Stimulated activated naive CD8-positive, alpha-beta T cell treated with anti-CD3 and anti-CD28 coated beads, Interleukin-15, amount 100 ng/mL, for 72 hours (primary cell): ENCODE results near the gene E2F3.
A peak's percentile ranks its signal among the peaks of the same experiment; 100 is the strongest.

Experiments
- ATAC-seq: fragments of 150-1000 bp; cut with Tn5 transposase; 2 replicates; pipeline ENCODE4 v1.10.0; 2021; ENCODE audit warnings: mild to moderate bottlenecking, moderate library complexity
- DNase-seq, 2 donors: peaks; one replicate each; pipeline ENCODE4 v3.0.0; 2021 to 2022
- H3K27ac Mint-ChIP-seq, 2 donors: one replicate each; pipeline ENCODE4 v1.8.0; 2022; ENCODE audit warnings: mild to moderate bottlenecking in 2 of 2, mixed read lengths in 2 of 2, moderate library complexity in 2 of 2
- H3K27me3 Mint-ChIP-seq: one replicate; pipeline ENCODE4 v1.8.0; 2022; ENCODE audit warnings: mixed read lengths
- H3K4me1 Mint-ChIP-seq: one replicate; pipeline ENCODE4 v1.8.0; 2022; ENCODE audit warnings: mild to moderate bottlenecking, mixed read lengths
- H3K4me3 Mint-ChIP-seq, 2 donors: one replicate each; pipeline ENCODE4 v1.8.0; 2022; ENCODE audit warnings: mild to moderate bottlenecking in 2 of 2, mixed read lengths in 2 of 2, moderate library complexity in 1 of 2
- H3K9me3 Mint-ChIP-seq, 2 donors: one replicate each; pipeline ENCODE4 v1.8.0; 2022; ENCODE audit warnings: mixed read lengths in 2 of 2

E2F3 gene

DNA sequence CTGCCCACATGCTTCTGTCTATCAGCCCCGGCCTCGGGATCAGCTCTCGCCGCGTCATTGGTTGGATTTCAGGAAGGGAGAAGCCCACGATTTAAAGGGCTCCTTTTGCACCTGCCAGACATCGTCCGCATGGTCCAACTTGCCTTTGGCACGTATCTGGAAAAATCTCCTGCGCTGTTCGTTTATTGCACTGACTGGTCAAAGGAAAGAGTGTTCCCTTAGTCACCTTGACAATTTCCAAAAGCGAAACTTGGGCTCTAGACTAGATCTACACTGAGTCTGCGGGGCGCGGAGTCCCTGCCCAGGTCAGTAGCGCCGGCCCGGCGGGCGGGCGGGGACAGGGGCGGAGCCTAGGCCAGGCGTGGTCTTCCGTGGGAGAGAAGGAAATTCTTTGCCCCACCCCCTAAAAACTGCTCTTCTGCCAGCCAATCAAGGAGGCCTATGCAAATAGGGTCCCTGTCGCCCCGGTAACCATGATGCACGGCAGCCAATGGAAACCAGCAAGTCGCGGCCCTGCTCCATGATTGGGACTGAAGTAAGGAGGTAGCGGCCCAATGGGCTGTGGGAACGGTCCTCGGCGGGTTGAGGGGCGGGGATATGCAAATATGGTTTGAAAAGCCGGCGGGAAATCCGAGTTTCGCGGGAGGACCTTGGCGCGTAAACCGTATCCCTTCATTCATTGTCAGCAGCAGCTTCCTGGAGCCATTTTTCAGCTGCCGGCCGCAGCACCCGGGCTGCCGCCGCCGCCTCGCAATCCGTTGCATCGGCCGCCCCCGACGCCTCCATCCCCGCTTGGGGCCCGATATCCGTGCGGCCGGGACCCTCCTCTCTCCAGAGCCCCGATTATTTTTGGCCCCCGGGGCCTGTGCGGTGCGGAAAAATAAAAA, at the start of gene E2F3:
E2F3 (plus strand) TSS at position 675 of the 887 bp plus-strand sequence. CDS start 354 bp downstream, outside the sequence.
- Mint-ChIP-seq H3K27ac (peak within 1 kb of the TSS; percentile 100), H3K27me3 (no peaks in the 10 kb centered on the region), H3K4me3 (peak within 1 kb of the TSS; percentile 89 to 100), H3K9me3 (no peaks in the 10 kb centered on the region), H3K4me1 (peaks cover 21% of the 10 kb centered on the region)
- DNase-seq, result peak; percentile 97 to 99
- peak; percentile 81 for ATAC-seq

DNA sequence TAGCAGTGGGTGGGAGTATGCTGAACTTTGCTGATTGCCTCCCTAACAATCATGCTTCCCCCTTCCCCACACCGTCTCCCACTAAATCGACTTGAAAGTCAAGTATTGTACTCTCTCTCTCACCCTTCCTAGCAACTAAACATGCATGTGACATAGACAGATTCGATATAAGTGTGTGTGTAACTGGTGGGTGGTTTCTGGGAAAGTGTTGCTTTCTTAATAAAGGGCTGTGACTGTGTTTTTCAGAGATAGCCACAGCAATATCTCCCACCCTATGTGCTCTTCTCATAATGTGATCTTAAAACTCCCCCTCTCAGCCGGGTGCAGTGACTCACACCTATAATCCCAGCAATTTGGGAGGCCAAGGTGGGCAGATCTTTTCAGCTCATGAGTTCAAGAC, 49.3 kb upstream of the E2F3 start:
- peak; percentile 46 for ATAC-seq
- H3K9me3 Mint-ChIP-seq, result peaks cover 4 to 36% of the 10 kb centered on the region in 2 donors
- H3K4me1 Mint-ChIP-seq, result peaks cover under 1% of the 10 kb centered on the region
- no peak overlapping the region for H3K4me3 Mint-ChIP-seq
- peak overlapping the region in 1 of 2 donors; percentile 34 for H3K27ac Mint-ChIP-seq
- DNase-seq, result no peak
- H3K27me3 Mint-ChIP-seq, result no peaks in the 10 kb centered on the region

DNA sequence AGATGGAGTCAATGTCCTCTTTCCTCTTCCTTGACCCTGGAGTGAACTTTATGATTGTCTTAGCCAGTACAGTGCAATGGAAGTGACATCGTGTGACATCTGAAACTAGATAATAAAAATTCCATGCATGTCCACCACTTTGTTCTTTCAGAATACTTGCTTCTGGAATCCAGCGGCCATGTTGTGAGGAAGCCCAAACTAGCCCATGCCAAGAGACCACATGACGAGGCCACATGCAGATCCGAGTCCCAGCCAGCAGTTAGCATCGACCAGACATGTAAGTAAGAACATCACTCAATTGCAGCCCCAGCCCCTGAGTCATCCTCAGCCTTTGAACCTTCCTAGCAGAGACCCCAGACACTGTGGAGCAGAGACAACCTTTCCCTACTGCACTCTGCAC, 48.5 kb upstream of the E2F3 start:
- Mint-ChIP-seq H3K4me3 (no peak overlapping the region), H3K9me3 (peaks cover 4 to 30% of the 10 kb centered on the region in 2 donors), H3K4me1 (no peaks in the 10 kb centered on the region), H3K27ac (no peak overlapping the region), H3K27me3 (no peaks in the 10 kb centered on the region)
- DNase-seq (no peak), ATAC-seq (no peak)

DNA sequence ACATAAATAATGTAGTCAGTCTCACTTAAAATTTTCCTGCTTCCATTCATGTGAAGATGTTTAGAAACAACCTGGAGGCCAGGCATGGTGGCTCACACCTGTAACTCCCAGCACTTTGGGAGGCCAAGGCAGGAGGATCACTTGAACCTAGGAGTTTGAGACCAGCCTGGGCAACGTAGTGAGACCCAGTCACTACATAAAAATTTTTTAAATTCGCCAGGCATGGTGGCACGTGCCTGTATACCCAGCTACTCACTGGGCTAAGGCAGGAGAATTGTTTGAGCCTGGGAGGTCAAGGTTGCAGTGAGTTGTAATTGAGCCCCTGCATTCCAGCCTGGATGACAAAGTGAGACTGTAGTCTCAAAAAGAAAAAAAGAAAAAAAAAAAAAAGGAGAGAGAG, 47.3 kb upstream of the E2F3 start:
- Mint-ChIP-seq H3K4me1 (no peaks in the 10 kb centered on the region), H3K9me3 (peaks cover 4 to 29% of the 10 kb centered on the region in 2 donors), H3K4me3 (no peak overlapping the region), H3K27me3 (no peaks in the 10 kb centered on the region), H3K27ac (no peak overlapping the region)
- ATAC-seq, result no peak
- DNase-seq, result no peak

DNA sequence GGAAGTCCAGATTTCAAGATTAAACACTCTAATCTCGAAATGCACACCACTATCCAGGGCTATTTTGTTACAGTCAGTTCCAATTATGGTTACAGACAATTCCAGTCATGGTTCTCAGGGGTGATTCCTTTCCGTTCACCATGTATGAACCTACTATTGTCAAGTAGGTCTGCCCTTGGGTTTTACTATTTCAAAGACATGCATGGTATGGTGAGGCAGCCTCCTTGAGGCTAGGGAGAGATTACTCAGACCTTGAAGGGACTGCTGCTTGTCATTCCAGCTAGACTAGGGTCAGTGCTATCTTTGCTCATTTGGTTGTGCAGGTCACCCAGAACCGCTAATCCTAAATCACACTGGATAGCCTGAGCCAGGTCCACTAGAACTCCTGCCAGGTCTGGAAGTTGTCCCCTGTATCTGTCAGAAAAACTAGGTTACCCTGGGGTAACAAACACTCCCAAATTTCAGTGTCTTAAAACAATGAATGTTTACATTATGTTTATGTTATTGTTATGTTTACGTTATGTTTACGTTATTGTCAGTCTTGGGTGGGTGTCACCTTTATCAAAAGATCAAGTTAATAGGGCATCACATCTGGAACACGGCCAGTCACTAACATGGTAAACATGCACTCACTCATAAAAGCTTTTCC, 41.1 kb upstream of the E2F3 start:
- no peak overlapping the region for H3K4me3 Mint-ChIP-seq
- DNase-seq (no peak), ATAC-seq (no peak)
- no peak overlapping the region for H3K27ac Mint-ChIP-seq
- H3K9me3 Mint-ChIP-seq, result peaks cover 12 to 13% of the 10 kb centered on the region in 2 donors
- H3K27me3 Mint-ChIP-seq, result no peaks in the 10 kb centered on the region
- H3K4me1 Mint-ChIP-seq, result peaks cover 9% of the 10 kb centered on the region

DNA sequence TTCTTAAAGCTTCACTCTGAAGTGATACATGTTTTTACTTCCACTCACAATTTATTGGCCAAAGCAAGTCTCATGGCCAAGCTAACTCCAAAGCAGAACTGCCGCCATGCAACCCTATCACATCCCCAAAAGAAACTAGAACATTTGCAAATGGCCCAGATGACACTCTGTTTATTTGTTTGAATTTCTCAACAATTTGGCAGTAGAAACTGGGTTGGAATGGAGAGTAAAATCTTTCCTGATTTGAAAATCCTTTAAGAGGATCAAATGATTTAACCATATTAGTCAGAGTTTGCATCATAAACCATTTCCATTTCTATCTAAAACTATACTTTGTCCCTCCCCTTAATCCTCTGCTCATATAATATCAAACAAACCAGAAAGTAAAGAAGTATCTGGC, 39.1 kb upstream of the E2F3 start:
- no peaks in the 10 kb centered on the region for H3K27me3 Mint-ChIP-seq

DNA sequence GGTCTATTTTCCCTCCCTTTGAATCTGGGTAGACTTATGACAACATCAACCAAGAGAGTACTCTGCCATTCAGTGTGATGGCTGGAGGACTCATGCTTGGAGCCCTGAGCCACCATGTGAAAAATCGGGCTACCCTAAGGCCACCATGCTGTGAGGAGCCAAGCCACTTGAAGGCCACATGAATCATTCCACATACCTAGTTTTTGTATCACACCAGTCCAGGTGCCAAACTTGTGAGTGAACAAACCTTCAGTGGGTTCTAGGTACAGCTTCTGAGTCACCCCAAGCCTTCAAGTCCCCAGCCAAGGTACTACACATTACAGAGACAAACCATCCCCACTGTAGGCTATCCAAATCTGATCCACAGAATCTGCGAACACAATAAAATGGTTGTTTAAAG, 37.4 kb upstream of the E2F3 start:
- Mint-ChIP-seq H3K27ac (no peak overlapping the region), H3K4me1 (peaks cover 47% of the 10 kb centered on the region), H3K4me3 (no peak overlapping the region), H3K27me3 (no peaks in the 10 kb centered on the region), H3K9me3 (peaks cover 0 to 9% of the 10 kb centered on the region in 2 donors)
- DNase-seq, result no peak
- peak; percentile 49 for ATAC-seq

More for the DNA sequence above, 39.1 kb upstream of the E2F3 start:
- Mint-ChIP-seq H3K4me3 (no peak overlapping the region), H3K4me1 (peaks cover 30% of the 10 kb centered on the region), H3K9me3 (peaks cover 0 to 9% of the 10 kb centered on the region in 2 donors), H3K27ac (no peak overlapping the region)
- DNase-seq (no peak), ATAC-seq (no peak)

DNA sequence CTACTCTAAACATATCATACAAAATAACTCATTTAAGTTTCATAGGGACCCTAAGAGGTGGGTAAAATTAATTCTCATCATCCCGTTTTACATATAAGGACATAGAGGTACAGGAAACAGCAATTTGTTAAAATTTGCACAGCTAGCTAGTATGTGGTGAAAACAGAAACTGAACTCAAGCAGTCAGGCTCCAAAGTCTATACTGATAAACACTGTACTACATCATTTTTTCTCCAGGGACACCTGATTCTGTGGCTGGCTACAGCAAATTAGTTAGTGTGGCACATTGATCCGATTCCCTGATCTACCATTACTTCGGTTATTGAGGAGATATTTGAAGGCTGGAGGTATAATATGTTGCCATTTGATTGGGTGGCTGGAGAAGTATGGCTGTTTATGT, 36.2 kb upstream of the E2F3 start:
- peaks cover 0 to 18% of the 10 kb centered on the region in 2 donors for H3K9me3 Mint-ChIP-seq
- peak overlapping the region; percentile 72 to 76 for H3K4me3 Mint-ChIP-seq
- H3K4me1 Mint-ChIP-seq, result peaks cover 56% of the 10 kb centered on the region
- H3K27me3 Mint-ChIP-seq, result no peaks in the 10 kb centered on the region
- peak; percentile 66 for ATAC-seq
- DNase-seq, result peak in 1 of 2 donors; percentile 2
- H3K27ac Mint-ChIP-seq, result peak overlapping the region; percentile 69 to 90

DNA sequence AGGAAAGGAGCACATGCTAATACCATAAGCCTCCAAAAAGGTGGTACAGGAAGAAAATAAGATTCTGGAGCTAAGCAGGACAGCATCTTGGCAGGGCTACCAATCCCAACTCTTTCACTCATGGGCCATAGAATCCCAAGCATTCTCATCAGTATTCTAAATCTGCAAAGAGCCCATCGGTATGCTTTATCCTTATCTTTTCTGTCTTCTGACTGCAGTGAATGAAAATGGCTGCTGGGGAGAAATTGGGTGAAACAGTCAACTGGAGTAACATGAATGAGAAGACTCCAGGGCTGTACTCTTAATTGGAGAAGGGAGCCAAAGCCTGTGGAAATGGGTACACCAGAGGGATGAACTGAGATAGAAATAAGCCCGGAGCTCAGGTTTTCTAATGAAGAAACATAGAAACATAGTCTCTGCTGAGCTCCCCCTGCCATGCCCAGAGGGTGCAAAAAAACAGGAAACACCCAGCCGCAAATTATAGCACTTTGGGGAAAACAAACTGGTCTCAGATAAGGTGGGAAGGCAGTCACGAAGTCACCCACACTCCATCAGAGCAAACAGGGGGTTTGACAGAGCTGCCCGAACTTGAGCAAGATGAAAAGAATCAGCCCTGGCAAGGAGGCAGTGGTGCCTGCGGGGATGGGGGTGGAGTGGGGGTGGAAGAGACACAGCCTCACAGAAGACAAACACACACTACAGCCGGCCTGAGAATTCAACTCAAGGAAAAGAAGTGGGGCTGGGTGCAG, 35.4 kb upstream of the E2F3 start:
- H3K9me3 Mint-ChIP-seq, result peaks cover 0 to 22% of the 10 kb centered on the region in 2 donors
- peak overlapping the region; percentile 90 to 94 for H3K27ac Mint-ChIP-seq
- H3K4me1 Mint-ChIP-seq, result peaks cover 61% of the 10 kb centered on the region
- ATAC-seq, result peak; percentile 63
- peak overlapping the region; percentile 72 to 76 for H3K4me3 Mint-ChIP-seq
- DNase-seq, result peak; percentile 21 to 33
- H3K27me3 Mint-ChIP-seq, result no peaks in the 10 kb centered on the region

DNA sequence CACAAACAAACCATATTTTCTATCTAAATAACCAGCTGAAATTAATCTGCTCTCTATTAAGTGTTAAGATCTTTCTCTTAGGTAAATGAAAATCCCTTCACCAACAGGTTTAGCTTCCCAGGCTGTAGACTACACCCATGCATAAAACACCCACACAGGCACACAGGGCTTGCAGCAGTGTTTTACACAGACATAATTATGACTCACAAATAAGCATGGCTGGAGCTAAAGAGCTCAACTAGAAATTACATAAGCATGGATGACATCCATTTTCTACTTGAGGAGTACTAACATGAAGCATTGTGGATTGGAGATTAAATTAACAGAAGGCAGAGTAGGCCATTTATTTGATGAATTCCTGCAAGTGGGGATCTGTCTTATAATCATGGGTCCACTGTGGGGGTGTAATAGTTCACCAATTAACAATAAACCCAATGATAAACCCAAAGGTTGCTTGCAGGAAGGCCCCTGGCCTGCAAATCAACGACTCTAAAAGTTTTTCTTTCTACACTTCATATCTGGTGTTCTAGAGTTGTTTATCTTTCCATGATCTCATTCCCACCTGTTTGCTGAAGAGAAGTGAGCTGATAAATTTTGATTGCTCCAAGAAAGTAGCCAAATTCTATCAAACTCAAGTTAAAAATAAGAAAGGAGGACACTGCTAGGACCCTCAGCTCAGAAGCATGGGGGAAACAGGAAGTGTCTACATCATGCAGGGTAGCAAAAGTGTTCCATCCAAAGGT, 33.8 kb upstream of the E2F3 start:
- DNase-seq, result no peak
- peak; percentile 60 for ATAC-seq
- peak overlapping the region; percentile 55 to 85 for H3K27ac Mint-ChIP-seq
- peak overlapping the region; percentile 20 to 53 for H3K4me3 Mint-ChIP-seq
- peaks cover 61% of the 10 kb centered on the region for H3K4me1 Mint-ChIP-seq
- H3K27me3 Mint-ChIP-seq, result no peaks in the 10 kb centered on the region
- peaks cover 0 to 29% of the 10 kb centered on the region in 2 donors for H3K9me3 Mint-ChIP-seq

DNA sequence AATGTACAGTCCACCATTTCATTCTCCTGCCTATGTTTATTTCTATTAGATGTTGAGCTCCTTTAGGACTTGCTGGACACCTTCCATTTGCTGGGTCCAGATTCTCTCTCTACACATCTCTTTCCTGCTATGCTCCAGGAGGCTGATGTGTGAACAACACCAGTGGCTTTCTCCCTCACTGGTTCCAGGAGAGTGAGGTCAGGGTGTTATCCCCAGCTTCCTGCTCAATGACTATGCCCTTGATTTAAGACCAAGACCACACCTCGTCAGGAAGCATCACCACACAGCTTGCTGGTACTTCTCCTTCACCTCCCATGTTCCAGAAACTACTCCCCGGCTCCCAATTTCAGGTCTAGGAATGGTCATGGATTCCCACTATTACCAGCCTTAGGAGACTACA, 31.3 kb upstream of the E2F3 start:
- H3K27ac Mint-ChIP-seq, result peak overlapping the region; percentile 21 to 75
- H3K4me1 Mint-ChIP-seq, result peaks cover 54% of the 10 kb centered on the region
- DNase-seq, result no peak
- H3K4me3 Mint-ChIP-seq, result no peak overlapping the region
- no peaks in the 10 kb centered on the region for H3K27me3 Mint-ChIP-seq
- H3K9me3 Mint-ChIP-seq, result peaks cover 0 to 25% of the 10 kb centered on the region in 2 donors
- no peak for ATAC-seq

DNA sequence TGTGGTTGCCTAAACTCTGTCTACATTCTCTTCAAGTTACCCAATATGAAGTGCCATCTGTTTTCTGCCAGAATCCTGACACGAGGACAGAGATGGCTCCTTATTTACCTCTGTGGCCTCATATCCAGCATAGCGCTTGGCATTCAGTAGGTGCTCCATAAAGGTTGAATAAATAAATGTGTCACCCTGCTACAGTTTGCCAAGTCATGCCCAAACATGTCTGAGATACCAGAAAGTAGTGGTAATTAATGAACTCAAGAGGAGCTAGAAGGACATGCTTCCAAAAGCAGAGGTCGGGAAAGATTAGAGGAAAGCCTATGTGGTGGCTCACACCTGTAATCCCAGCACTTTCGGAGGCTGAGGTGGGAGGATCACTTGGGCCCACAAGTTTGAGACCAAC, 30.9 kb upstream of the E2F3 start:
- Mint-ChIP-seq H3K4me1 (peaks cover 50% of the 10 kb centered on the region), H3K27me3 (no peaks in the 10 kb centered on the region), H3K27ac (peak overlapping the region in 1 of 2 donors; percentile 21), H3K9me3 (peaks cover 0 to 25% of the 10 kb centered on the region in 2 donors), H3K4me3 (no peak overlapping the region)
- no peak for DNase-seq
- no peak for ATAC-seq

DNA sequence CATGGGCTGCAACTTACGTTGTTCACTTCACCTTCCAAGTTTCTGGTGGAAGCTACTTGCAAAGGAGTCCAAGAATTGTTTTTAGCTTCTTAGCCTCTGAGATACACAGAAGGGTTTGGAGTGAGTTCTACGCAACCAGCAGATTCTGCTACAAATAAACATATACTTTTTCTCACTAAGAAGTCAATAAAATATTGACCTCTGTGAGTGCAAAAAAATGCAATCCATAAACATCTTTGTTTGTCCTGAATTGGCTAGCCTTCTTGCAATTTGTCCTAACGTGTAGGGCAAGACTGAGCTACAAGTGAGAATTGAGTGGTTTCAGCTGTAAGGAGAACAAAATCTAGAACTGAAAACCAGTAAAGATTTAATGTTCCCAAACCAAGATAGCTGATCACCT, 26.2 kb upstream of the E2F3 start:
- no peaks in the 10 kb centered on the region for H3K27me3 Mint-ChIP-seq
- ATAC-seq (no peak), DNase-seq (no peak)
- peaks cover 0 to 16% of the 10 kb centered on the region in 2 donors for H3K9me3 Mint-ChIP-seq
- no peak overlapping the region for H3K4me3 Mint-ChIP-seq
- H3K27ac Mint-ChIP-seq, result no peak overlapping the region
- peaks cover 21% of the 10 kb centered on the region for H3K4me1 Mint-ChIP-seq

DNA sequence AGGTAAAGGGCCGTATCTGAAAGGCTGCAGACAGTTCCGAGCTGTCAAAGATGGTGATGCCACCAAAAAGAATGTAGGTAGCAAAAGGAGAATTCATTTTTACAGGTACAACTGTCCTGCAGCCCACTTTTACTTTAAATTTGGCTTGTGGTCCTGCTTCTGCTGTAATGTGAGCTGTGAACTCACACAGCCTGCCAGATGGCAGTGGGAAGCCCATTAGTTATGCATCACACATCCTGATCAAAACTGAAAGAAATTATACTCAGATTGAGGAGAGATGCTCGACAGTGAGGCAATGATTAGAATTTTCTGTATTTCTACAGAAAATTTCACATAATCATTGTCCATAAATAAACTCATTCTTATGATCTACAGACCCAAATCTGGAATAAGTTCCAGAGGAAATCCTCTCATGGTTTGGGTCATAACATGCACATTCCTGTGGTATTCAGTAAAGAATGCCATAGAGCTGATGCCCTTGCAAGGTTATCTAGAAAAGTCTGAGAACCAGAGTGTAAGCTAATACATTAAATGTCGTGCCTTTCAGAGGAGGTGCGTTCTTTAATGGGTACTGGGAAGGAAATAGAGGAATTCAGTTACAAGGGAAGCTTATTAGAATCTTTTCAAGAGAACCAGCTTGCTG, 23.9 kb upstream of the E2F3 start:
- no peak for DNase-seq
- Mint-ChIP-seq H3K27me3 (no peaks in the 10 kb centered on the region), H3K4me3 (no peak overlapping the region), H3K27ac (no peak overlapping the region), H3K9me3 (no peaks in the 10 kb centered on the region), H3K4me1 (peaks cover 16% of the 10 kb centered on the region)
- peak; percentile 66 for ATAC-seq
